GM12878 (cell line): ENCODE measurements around the gene MPZL3. TPM values are rescaled to one million over a fixed set of nuclear protein-coding genes. Genes with fewer than 3 reads are reported as not detected.

Experiments used
- ATAC-seq: fragments of 200-7000 bp; cut with Tn5 transposase; 3 replicates; pipeline ENCODE4 v1.9.1; 2020; ENCODE audit warnings: mild to moderate bottlenecking, moderate library complexity
- BruUV-seq: library from RNA; stranded (reverse); fragments of 400-500 nt; replicated peaks from 2 replicates; lab custom pipeline; 2021; lab: Mats Ljungman, UMichigan
- CTCF ChIA-PET: fragments of 300-600 bp; sonication (Branson Sonifier 250); formaldehyde crosslinking; extraction: SDS; loops from one replicate; lab custom pipeline; 2021; ENCODE audit warnings: inconsistent platforms; lab: Yijun Ruan, JAX
- POLR2A ChIA-PET: fragments of 350-600 bp; formaldehyde crosslinking; extraction: SDS; loops from one replicate; lab custom pipeline; 2021; ENCODE audit warnings: inconsistent platforms; lab: Charles Lee
- RAD21 ChIA-PET: fragments of 300-600 bp; sonication (Branson Sonifier 250); formaldehyde crosslinking; loops from one replicate; lab custom pipeline; 2023; ENCODE audit warnings: antibody characterized with exemption; ENCODE audit not compliant: unreplicated experiment; lab: Charles Lee
- SMC1A ChIA-PET: fragments of 300-600 bp; sonication (Branson Sonifier 250); formaldehyde crosslinking; loops from one replicate; lab custom pipeline; 2023; ENCODE audit not compliant: unreplicated experiment, uncharacterized antibody; lab: Charles Lee
- DNase-seq: peaks from one replicate; pipeline ENCODE4 v3.0.0-alpha.2; 2011; ENCODE audit warnings: low read depth, low spot score
- FAIRE-seq: peaks from 3 replicates; lab custom pipeline; 2011; peaks lifted over from hg19 to GRCh38; lab: Jason Lieb, UNC
- H2AFZ ChIP-seq: 2 replicates; pipeline ENCODE4 v1.6.0; 2011; ENCODE audit warnings: low read depth, low read length, control low read depth; ENCODE audit not compliant: control insufficient read depth
- H3K27ac ChIP-seq: 2 replicates; pipeline ENCODE4 v1.5.1; 2011; ENCODE audit warnings: control low read depth; ENCODE audit not compliant: control insufficient read depth, insufficient read depth
- H3K27me3 ChIP-seq, 2 experiments: replicated peaks in 1 of 2; 2 replicates each; pipeline versions ENCODE4 v1.6.0 to v1.6.1; 2011; ENCODE audit warnings: low read length in 1 of 2; ENCODE audit not compliant: control insufficient read depth in 2 of 2, insufficient read depth in 2 of 2
- H3K36me3 ChIP-seq, 2 experiments: 2 replicates each; pipeline ENCODE4 v1.5.1; 2011; ENCODE audit warnings: low read length in 1 of 2; ENCODE audit not compliant: control insufficient read depth in 2 of 2, insufficient read depth in 2 of 2
- H3K4me1 ChIP-seq: 2 replicates; pipeline ENCODE4 v1.6.1; 2011; ENCODE audit warnings: mild to moderate bottlenecking, low read length, moderate library complexity, mixed read lengths; ENCODE audit not compliant: control insufficient read depth, insufficient read depth
- H3K4me2 ChIP-seq: 2 replicates; pipeline ENCODE4 v1.6.0; 2011; ENCODE audit warnings: control low read depth; ENCODE audit not compliant: control insufficient read depth, insufficient read depth
- H3K4me3 ChIP-seq: fragments of 200-600 bp; sonication (generic); 2 replicates; pipeline ENCODE4 v1.5.1; 2016
- H3K79me2 ChIP-seq: 2 replicates; pipeline ENCODE4 v1.6.0; 2011; ENCODE audit warnings: low read length; ENCODE audit not compliant: control insufficient read depth, insufficient read depth
- H3K9ac ChIP-seq: 2 replicates; pipeline ENCODE4 v1.8.0; 2011; ENCODE audit warnings: low read length, control low read depth, mixed read lengths; ENCODE audit not compliant: control insufficient read depth, insufficient read depth
- H3K9me3 ChIP-seq: replicated peaks from 3 replicates; pipeline ENCODE4 v1.5.1; 2011; ENCODE audit warnings: mild to moderate bottlenecking, low read length; ENCODE audit not compliant: control insufficient read depth, insufficient read depth
- H4K20me1 ChIP-seq: 2 replicates; pipeline ENCODE4 v1.6.0; 2011; ENCODE audit not compliant: control insufficient read depth, insufficient read depth
- E2F8 ChIP-seq: fragments of 450-650 bp; IDR thresholded peaks from 2 replicates; pipeline ENCODE4 v1.6.1; 2018; ENCODE audit warnings: mild to moderate bottlenecking, low read depth, moderate library complexity; ENCODE audit not compliant: partially characterized antibody
- PAX8 ChIP-seq: fragments of 450-650 bp; IDR thresholded peaks from 2 replicates; pipeline ENCODE4 v1.6.1; 2017; ENCODE audit warnings: mild to moderate bottlenecking, moderate library complexity
- PKNOX1 ChIP-seq: fragments of 450-650 bp; IDR thresholded peaks from 2 replicates; pipeline ENCODE4 v1.6.1; 2016; ENCODE audit warnings: mild to moderate bottlenecking
- RELA ChIP-seq: fragments of 450-650 bp; IDR thresholded peaks from 2 replicates; pipeline ENCODE4 v1.8.0; 2014; ENCODE audit warnings: borderline replicate concordance; ENCODE audit not compliant: partially characterized antibody
- STAT3 ChIP-seq: IDR thresholded peaks from 2 replicates; pipeline ENCODE4 v1.6.1; 2011; ENCODE audit warnings: low read depth, low read length, improper control_type of control experiment
- WGBS: methylation state at CpG from one replicate; pipeline ENCODE4 v1.1.6; 2016; ENCODE audit warnings: low lambda C conversion rate; ENCODE audit not compliant: insufficient replicate concordance, insufficient coverage; ENCODE audit errors: missing lambda C conversion rate; 5-methylcytosine and 5-hydroxymethylcytosine counted together
- in situ Hi-C: fragments of 300-500 bp; cut with MboI; formaldehyde crosslinking; loops from 9 replicates; pipeline ENCODE4 v1.14.3; 2018; ENCODE audit warnings: mixed read lengths
- intact Hi-C: fragments of 100-400 bp; cut with micrococcal nuclease; formaldehyde crosslinking; loops from one replicate; pipeline ENCODE4 v1.14.2; 2022; ENCODE audit not compliant: unreplicated experiment
- polyA plus RNA-seq, 11 experiments: library from polyadenylated mRNA; depleted of rRNA in 4 of 11; unstranded in 6 of 11; stranded (reverse) in 5 of 11; fragments of >200 nt; fragmentation: Nextera tagmentation in 4 of 11; fragmentation: Illumina TruSeq in 1 of 11; extraction: Ambion mirVana in 4 of 11; extraction: Trizol in 1 of 11; gene quantifications; 1 replicate in 1 of 11; 2 replicates in 10 of 11; pipeline versions ENCODE4 v1.2.1 to v1.2.3, GENCODE V29; 2011 to 2016; ENCODE audit warnings: inconsistent platforms in 2 of 11, missing spikeins in 2 of 11, low read depth in 1 of 11
- total RNA-seq, 4 experiments: library from RNA; depleted of rRNA in 3 of 4; stranded (reverse); fragments of >200 nt in 3 of 4; fragmentation: Illumina TruSeq in 1 of 4; extraction: Trizol in 1 of 4; gene quantifications; 2 replicates each; pipeline versions ENCODE4 v1.2.1 to v1.2.3, GENCODE V29; 2013 to 2021

MPZL3 gene
- total and polyA plus RNA-seq, 10 of the 15 experiments (the other 5 are each of a cell fraction or from before 2014, with no cell fraction given) = 2.1 to 7.5 (median 6.2) TPM

GRCh38 chr11:118295199-118295598 lies 43.0 kb upstream of the MPZL3 start:
- ChIA-PET RAD21 (interaction anchor here (0.7 to 3.0 kb wide), 14 partner anchors 10 to 193 kb away, joined by 3 to 20 read pairs (median 4); partner anchors contain the start of genes MPZL3 and UBE4A), SMC1A (interaction anchor here (0.7 to 2.4 kb wide), 33 partner anchors 8 to 193 kb away, joined by 3 to 31 read pairs (median 4); partner anchors contain the start of genes CD3E and UBE4A), POLR2A (interaction anchor here (1.0 to 1.1 kb wide), 2 partner anchors 11 to 20 kb away, joined by 3 read pairs; no protein-coding TSS in a partner anchor), CTCF (interaction anchor here (0.7 to 3.3 kb wide), 43 partner anchors 7 to 220 kb away, joined by 3 to 72 read pairs (median 5); partner anchors contain the start of genes CD3E and UBE4A)
- Histone ChIP-seq H3K4me3 (no peak overlapping the region), H3K9ac (no peak overlapping the region), H4K20me1 (no peaks in the 10 kb centered on the region), H3K4me2 (no peak overlapping the region), H3K27ac (no peak overlapping the region), H3K4me1 (no peaks in the 10 kb centered on the region), H3K27me3 (no peaks in the 10 kb centered on the region; a peak in 2 of 4 replicates), H3K9me3 (no peaks in the 10 kb centered on the region), H2AFZ (no peak overlapping the region), H3K36me3 (no peaks in the 10 kb centered on the region), H3K79me2 (no peaks in the 10 kb centered on the region)
- ATAC-seq (no peak), DNase-seq (no peak), FAIRE-seq (no peak)
- in situ Hi-C loops (no loop called here), intact Hi-C loops (loop anchor here (5.0 to 10.0 kb wide), 2 partner anchors 192 to 280 kb away; partner anchors contain the start of gene ARCN1)
- WGBS = 58% methylated on average over 5 of the region's 5 CpGs
- TF ChIP-seq E2F8 (no peak), PAX8 (no peak), RELA (no peak), STAT3 (no peak), PKNOX1 (no peak)
- no TSS peak for BruUV-seq
